Prostate gland (tissue), 2 donors: ENCODE data around the gene SEMA3E.

Experiments
- POLR2A ChIP-seq: fragments of 450-650 bp; IDR thresholded peaks from one replicate; pipeline ENCODE4 v1.6.1; 2016; ENCODE audit warnings: antibody characterized with exemption, mild to moderate bottlenecking
- POLR2AphosphoS5 ChIP-seq: sonication (generic); formaldehyde crosslinking; IDR thresholded peaks from one replicate; pipeline ENCODE4 v1.6.1; 2017; ENCODE audit warnings: antibody characterized with exemption
- TF ChIP-seq, protein P1 (sequence below), 4 experiments: fragments of 200-600 bp in 2 of 4; fragments of 450-650 bp in 2 of 4; sonication (generic) in 2 of 4; IDR thresholded peaks; 1 replicate in 3 of 4; 2 replicates in 1 of 4; pipeline ENCODE4 v1.5.1; 2016 to 2019; ENCODE audit warnings: antibody characterized with exemption in 4 of 4, mild to moderate bottlenecking in 2 of 4, moderate library complexity in 2 of 4

DNA sequence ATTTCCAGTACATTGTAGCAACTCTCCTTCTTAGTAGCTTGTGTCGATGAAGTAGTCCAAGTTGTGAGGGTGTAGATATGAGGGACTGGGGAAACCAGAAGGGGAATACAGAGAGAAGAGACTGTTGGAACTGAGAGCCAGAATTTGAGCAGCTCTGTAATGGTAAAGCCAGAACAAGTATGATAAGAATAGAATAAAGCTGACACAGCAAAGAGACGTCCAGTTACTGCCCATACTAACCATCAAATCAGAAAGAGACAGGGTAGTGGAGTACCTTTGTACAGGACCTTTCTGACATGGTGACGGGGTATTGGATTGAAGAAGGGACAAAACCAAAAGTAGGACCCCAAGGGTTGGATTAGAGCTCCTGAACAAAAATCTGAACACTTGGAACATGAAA is 206.0 kb downstream of the SEMA3E start:
- TF ChIP-seq POLR2A, result no peak
- TF ChIP-seq, protein P1, sequence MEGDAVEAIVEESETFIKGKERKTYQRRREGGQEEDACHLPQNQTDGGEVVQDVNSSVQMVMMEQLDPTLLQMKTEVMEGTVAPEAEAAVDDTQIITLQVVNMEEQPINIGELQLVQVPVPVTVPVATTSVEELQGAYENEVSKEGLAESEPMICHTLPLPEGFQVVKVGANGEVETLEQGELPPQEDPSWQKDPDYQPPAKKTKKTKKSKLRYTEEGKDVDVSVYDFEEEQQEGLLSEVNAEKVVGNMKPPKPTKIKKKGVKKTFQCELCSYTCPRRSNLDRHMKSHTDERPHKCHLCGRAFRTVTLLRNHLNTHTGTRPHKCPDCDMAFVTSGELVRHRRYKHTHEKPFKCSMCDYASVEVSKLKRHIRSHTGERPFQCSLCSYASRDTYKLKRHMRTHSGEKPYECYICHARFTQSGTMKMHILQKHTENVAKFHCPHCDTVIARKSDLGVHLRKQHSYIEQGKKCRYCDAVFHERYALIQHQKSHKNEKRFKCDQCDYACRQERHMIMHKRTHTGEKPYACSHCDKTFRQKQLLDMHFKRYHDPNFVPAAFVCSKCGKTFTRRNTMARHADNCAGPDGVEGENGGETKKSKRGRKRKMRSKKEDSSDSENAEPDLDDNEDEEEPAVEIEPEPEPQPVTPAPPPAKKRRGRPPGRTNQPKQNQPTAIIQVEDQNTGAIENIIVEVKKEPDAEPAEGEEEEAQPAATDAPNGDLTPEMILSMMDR (IDR thresholded peaks at IDR 0.05), result no peak
- no peak for TF ChIP-seq POLR2AphosphoS5
